A673 (cell line): ENCODE data around the gene ATP8A1. TPM values are rescaled to one million over a fixed set of nuclear protein-coding genes. Genes with fewer than 3 reads are reported as not detected.

Source experiments
- BruUV-seq: library from RNA; stranded (reverse); fragments of 400-500 nt; replicated peaks from 2 replicates; lab custom pipeline; 2021; lab: Mats Ljungman, UMichigan
- CTCF ChIA-PET: fragments of 300-600 bp; sonication (Branson Sonifier 250); formaldehyde crosslinking; loops from one replicate; lab custom pipeline; 2022; ENCODE audit warnings: antibody characterized with exemption; lab: Charles Lee
- POLR2A ChIA-PET: fragments of 300-600 bp; sonication (Branson Sonifier 250); formaldehyde crosslinking; loops from one replicate; lab custom pipeline; 2022; ENCODE audit warnings: antibody characterized with exemption; ENCODE audit not compliant: low non-redundant PET; lab: Charles Lee
- DNase-seq: peaks from one replicate; pipeline ENCODE4 v3.0.0-alpha.2; 2015; ENCODE audit warnings: low spot score
- H3K27ac ChIP-seq: fragments of 200-600 bp; sonication (generic); 2 replicates; pipeline ENCODE4 v1.5.1; 2016; ENCODE audit warnings: mixed run types, low read depth, mild to moderate bottlenecking, mixed read lengths, antibody characterized with exemption, low read length; ENCODE audit not compliant: poor library complexity, severe bottlenecking
- H3K27me3 ChIP-seq: fragments of 200-600 bp; sonication (generic); replicated peaks from 2 replicates; pipeline ENCODE4 v1.6.1; 2017; ENCODE audit warnings: mixed run types, low read depth, mild to moderate bottlenecking, mixed read lengths, antibody characterized with exemption, low read length; ENCODE audit not compliant: insufficient read depth, poor library complexity
- H3K36me3 ChIP-seq: fragments of 200-600 bp; sonication (generic); 2 replicates; pipeline ENCODE4 v1.6.1; 2016; ENCODE audit warnings: mixed run types, mild to moderate bottlenecking, mixed read lengths, antibody characterized with exemption, low read length; ENCODE audit not compliant: insufficient read depth, poor library complexity, severe bottlenecking
- H3K4me1 ChIP-seq: fragments of 200-600 bp; sonication (generic); 2 replicates; pipeline ENCODE4 v1.6.1; 2017; ENCODE audit warnings: mixed run types, mild to moderate bottlenecking, mixed read lengths, antibody characterized with exemption, low read length; ENCODE audit not compliant: insufficient read depth, poor library complexity, severe bottlenecking
- H3K4me3 ChIP-seq: fragments of 200-600 bp; sonication (generic); 2 replicates; pipeline ENCODE4 v1.5.1; 2016; ENCODE audit warnings: low read depth, mixed run types, mild to moderate bottlenecking, mixed read lengths, low read length; ENCODE audit not compliant: poor library complexity, severe bottlenecking
- H3K9me3 ChIP-seq: fragments of 200-600 bp; sonication (generic); 2 replicates; pipeline ENCODE4 v1.6.1; 2016; ENCODE audit warnings: mixed run types, low read depth, mild to moderate bottlenecking, mixed read lengths, antibody characterized with exemption, low read length; ENCODE audit not compliant: poor library complexity, severe bottlenecking
- CTCF ChIP-seq: fragments of 300-800, 200-600 bp; sonication (generic); conservative IDR thresholded peaks from 2 replicates; pipeline ENCODE4 v1.5.1; 2017; ENCODE audit warnings: low read depth, mild to moderate bottlenecking, antibody characterized with exemption, low read length, moderate library complexity, mixed read lengths
- EZH2 ChIP-seq: fragments of 200-600 bp; sonication (generic); IDR thresholded peaks from 2 replicates; pipeline ENCODE4 v1.6.1; 2017; ENCODE audit warnings: borderline replicate concordance, low read depth, mild to moderate bottlenecking, mixed read lengths, antibody characterized with exemption, low read length; ENCODE audit not compliant: poor library complexity, severe bottlenecking
- intact Hi-C: fragments of 100-400 bp; cut with micrococcal nuclease; formaldehyde crosslinking; loops from one replicate; pipeline ENCODE4 v1.10.0; 2022; ENCODE audit not compliant: unreplicated experiment
- total RNA-seq: library from RNA; stranded (reverse); gene quantifications from 2 replicates; pipeline ENCODE4 v1.2.3, GENCODE V29; 2021

ATP8A1 gene
- total RNA-seq, 1 experiment from 2014 or later = 0.28 TPM

GRCh38 chr4:42533042-42533441 is 123.9 kb downstream of the ATP8A1 start:
- POLR2A ChIA-PET = no interaction called here
- no TSS peak for BruUV-seq
- TF ChIP-seq EZH2 (no peak), CTCF (no peak)
- Histone ChIP-seq H3K36me3 (no peaks in the 10 kb centered on the region), H3K4me3 (no peak overlapping the region), H3K4me1 (no peaks in the 10 kb centered on the region), H3K9me3 (no peaks in the 10 kb centered on the region), H3K27me3 (no peaks in the 10 kb centered on the region), H3K27ac (no peak overlapping the region)
- no peak for DNase-seq
- CTCF ChIA-PET = no interaction called here
- intact Hi-C loops = no loop called here

- no peak overlapping the region for H3K4me3 ChIP-seq
- intact Hi-C loops = no loop called here
- H3K4me1 ChIP-seq = no peaks in the 10 kb centered on the region
- ChIA-PET POLR2A (no interaction called here), CTCF (no interaction called here)
- no peaks in the 10 kb centered on the region for H3K36me3 ChIP-seq
- no peaks in the 10 kb centered on the region for H3K27me3 ChIP-seq
- no peaks in the 10 kb centered on the region for H3K9me3 ChIP-seq
- no peak for DNase-seq
- no TSS peak for BruUV-seq
- H3K27ac ChIP-seq = no peak overlapping the region
- TF ChIP-seq EZH2 (no peak), CTCF (no peak)
Observed at GRCh38 chr4:42531341-42532030, 125.4 kb downstream of the ATP8A1 start.

GRCh38 chr4:42523066-42523718 is 133.7 kb downstream of the ATP8A1 start:
- ChIA-PET POLR2A (no interaction called here), CTCF (interaction anchor here (0.7 kb wide), 1 partner anchor 383 kb away, joined by 3 read pairs; no protein-coding TSS in a partner anchor)
- Histone ChIP-seq H3K9me3 (no peaks in the 10 kb centered on the region), H3K27me3 (peaks cover 4% of the 10 kb centered on the region), H3K4me3 (no peak overlapping the region), H3K36me3 (no peaks in the 10 kb centered on the region), H3K4me1 (no peaks in the 10 kb centered on the region), H3K27ac (no peak overlapping the region)
- no peak for DNase-seq
- TF ChIP-seq EZH2 (no peak), CTCF (no peak)
- no TSS peak for BruUV-seq
- intact Hi-C loops = loop anchor here (5.0 kb wide), 1 partner anchor 831 kb away; no protein-coding TSS in a partner anchor
